Muscle of leg (tissue), 11 donors: ENCODE measurements around the gene GPM6B. TPM values are rescaled to one million over a fixed set of nuclear protein-coding genes. Genes with fewer than 3 reads are reported as not detected.
"Not testable (repeated sequence)": the region's sequence is repeated elsewhere in the genome, so short reads cannot be mapped to it uniquely, and the experiment has no call there.

Experiments used
- DNase-seq: peaks from one replicate; pipeline ENCODE4 v3.0.0; 2013
- H3K27ac ChIP-seq: one replicate; pipeline ENCODE4 v1.5.1; 2013; ENCODE audit warnings: mild to moderate bottlenecking, low read length, control low read depth
- H3K27me3 ChIP-seq: one replicate; pipeline ENCODE4 v1.6.1; 2013; ENCODE audit warnings: low read length; ENCODE audit not compliant: control insufficient read depth, insufficient read depth
- H3K36me3 ChIP-seq: one replicate; pipeline ENCODE4 v1.6.1; 2013; ENCODE audit warnings: low read length; ENCODE audit not compliant: control insufficient read depth, insufficient read depth
- H3K4me1 ChIP-seq: one replicate; pipeline ENCODE4 v1.6.1; 2013; ENCODE audit warnings: low read length; ENCODE audit not compliant: control insufficient read depth, insufficient read depth
- H3K4me3 ChIP-seq: one replicate; pipeline ENCODE4 v1.5.1; 2013; ENCODE audit warnings: low read length, control low read depth
- H3K9me3 ChIP-seq: replicated peaks from 2 replicates; pipeline ENCODE4 v1.6.1; 2013; ENCODE audit warnings: low read depth, low read length; ENCODE audit not compliant: control insufficient read depth
- WGBS: methylation state at CpG from one replicate; pipeline ENCODE4 v1.1.5; 2013; ENCODE audit warnings: missing lambda C conversion rate; ENCODE audit not compliant: insufficient coverage; 5-methylcytosine and 5-hydroxymethylcytosine counted together
- polyA plus RNA-seq, 8 donors: library from polyadenylated mRNA; unstranded; fragments of 120-200 nt; gene quantifications; one replicate each; pipeline versions ENCODE4 v1.2.1 to v1.2.3, GENCODE V29; 2013; ENCODE audit warnings: inconsistent platforms in 1 of 8, low replicate concordance in 1 of 8; ENCODE audit not compliant: insufficient read length in 8 of 8, insufficient read depth in 1 of 8
- total RNA-seq: library from RNA; stranded (reverse); fragments of 120-200 nt; gene quantifications from one replicate; pipeline ENCODE4 v1.2.4, GENCODE V29; 2013

Gene GPM6B
- total and polyA plus RNA-seq, 9 donors, result 15.5 to 40.7 (median 18.1) TPM

DNA sequence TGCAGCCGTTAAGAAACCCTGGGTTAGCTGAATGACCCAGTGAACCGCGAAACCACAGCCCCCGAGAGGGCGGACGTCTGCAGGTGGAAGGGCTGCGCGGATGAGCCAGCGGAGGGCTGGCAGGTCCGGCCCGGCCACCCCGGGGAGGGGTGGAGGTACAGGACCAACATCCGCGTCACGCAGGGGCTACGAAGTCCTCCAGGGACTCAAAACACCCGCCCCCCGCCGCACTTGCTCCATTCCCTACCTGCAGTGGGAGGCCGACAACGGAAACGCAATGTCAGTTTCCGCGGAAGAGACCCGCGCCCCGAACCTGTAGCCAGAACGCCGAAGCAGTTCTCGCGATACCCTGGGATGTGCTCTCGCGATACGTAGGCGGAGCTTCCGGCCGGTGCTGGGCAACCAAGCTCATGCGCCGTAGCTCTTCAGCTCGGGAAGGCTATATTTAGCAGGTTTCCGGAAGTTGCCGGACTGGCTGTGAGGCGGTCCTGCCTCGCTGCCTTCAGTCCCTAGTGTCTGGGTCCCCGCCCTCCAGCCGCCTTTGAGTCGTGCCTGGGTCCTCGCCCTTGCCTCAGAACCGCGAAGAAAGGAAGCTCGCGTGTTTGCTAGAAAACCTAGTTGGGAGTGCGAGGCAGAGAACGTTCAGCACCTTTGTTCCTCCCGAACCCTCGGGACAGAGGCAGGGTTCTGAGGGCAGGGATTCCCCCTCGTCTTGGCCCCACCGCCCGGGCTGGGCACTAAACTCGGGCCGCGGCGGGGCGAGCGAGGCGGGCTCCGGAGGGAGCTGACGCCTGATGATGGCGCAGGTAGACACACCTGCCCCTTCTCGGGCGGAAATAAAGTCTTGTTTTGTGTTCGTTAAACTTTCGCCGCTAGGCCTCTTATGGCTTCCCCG lies 82.4 kb downstream of the GPM6B start, which contains the start of the genes OFD1 and TRAPPC2:
Gene OFD1, plus strand, starts transcription at position 471 of the 895 bp plus-strand sequence. Its CDS starts 324 bp downstream, at position 795.
Gene TRAPPC2, minus strand, starts transcription at position 343 of the 895 bp plus-strand sequence. CDS start 14,657 bp downstream, outside the sequence.
- Histone ChIP-seq H3K27ac (peak within 1 kb of the TSS; percentile 95), H3K4me1 (no peaks in the 10 kb centered on the region), H3K27me3 (peaks cover 15% of the 10 kb centered on the region), H3K9me3 (no peaks in the 10 kb centered on the region), H3K4me3 (peak within 1 kb of the TSS; percentile 80), H3K36me3 (peaks cover 3% of the 10 kb centered on the region)
- under 1% methylated on average over 71 of the region's 75 CpGs for WGBS
- DNase-seq, result peak; percentile 98

DNA sequence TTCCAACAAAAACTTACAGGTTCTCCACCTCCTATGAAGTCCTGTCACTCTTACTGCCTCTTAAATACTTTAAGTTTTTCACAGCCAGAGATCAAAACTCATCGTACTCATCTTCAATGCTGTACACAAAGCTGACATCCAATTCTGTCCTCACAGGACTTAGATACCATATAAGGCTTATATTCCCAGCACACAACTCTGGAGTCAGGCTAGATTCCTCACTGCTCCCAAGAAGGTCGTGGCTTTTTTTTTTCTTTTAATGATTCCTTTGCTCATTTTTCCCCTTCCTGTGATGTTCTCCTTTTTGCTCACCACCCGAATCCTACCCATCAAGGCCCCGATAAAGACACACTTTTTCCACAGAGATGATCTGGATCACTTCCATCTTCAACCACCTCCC lies 83.4 kb downstream of the GPM6B start:
- Histone ChIP-seq H3K36me3 (peaks cover 3% of the 10 kb centered on the region), H3K4me1 (no peaks in the 10 kb centered on the region), H3K27me3 (peaks cover 15% of the 10 kb centered on the region), H3K4me3 (peak overlapping the region; percentile 80), H3K27ac (peak overlapping the region; percentile 88), H3K9me3 (no peaks in the 10 kb centered on the region)
- WGBS, result 43% methylated on average over 4 of the region's 4 CpGs
- peak; percentile 25 for DNase-seq

DNA sequence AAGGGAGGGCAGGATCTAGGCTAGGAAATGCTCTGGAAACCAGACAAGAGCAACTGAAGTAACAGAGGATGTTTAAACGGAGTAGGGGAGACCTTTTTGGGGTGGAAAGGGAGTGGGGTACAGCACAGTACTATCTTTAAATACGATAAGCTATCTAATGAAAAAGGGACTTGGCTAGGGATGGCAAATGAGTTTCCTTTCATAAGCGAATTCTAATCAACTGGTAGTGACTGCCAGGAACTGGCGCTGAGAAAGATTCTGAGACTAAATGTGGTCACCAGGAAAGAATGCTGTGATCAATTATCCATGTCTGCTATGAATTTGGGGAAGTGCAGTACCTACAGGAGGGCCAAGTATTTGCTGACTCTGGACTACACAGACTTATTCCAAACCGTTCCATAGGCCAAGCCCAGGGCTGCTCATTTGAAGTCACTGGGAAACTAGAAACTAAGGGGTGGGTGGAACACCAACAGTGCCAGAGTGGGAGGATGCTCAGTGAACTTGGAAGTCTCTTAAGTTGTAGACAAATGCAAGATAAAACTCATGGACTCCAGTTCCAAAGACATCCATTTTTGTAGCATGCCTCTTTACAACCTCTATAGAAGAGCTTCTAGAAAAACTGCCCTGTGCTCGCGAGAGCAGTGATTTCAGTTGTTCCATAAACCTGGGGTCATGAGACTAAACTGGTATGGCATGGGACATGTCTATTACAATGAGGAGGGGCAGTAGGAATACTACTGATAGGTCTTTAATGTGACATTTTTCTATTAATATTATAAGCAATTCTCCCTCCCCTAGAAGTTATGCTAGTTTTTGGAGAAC lies 84.4 kb downstream of the GPM6B start:
- Histone ChIP-seq H3K4me3 (no peak overlapping the region), H3K9me3 (no peaks in the 10 kb centered on the region), H3K4me1 (no peaks in the 10 kb centered on the region), H3K27me3 (peaks cover 15% of the 10 kb centered on the region), H3K36me3 (peaks cover 2% of the 10 kb centered on the region), H3K27ac (no peak overlapping the region)
- DNase-seq, result peak; percentile 80
- WGBS, result 86% methylated on average over 4 of the region's 7 CpGs

DNA sequence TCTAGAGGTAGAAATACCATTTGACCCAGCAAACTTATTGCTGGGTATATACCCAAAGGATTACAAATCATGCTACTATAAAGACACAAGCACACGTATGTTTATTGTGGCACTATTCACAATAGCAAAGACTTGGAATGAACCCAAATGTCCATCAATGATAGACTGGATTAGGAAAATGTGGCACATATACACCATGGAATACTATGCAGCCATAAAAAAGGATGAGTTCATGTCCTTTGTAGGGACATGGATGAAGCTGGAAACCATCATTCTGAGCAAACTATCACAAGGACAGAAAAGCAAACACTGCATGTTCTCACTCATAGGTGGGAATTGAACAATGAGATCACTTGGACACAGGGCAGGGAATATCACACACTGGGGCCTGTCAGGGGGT lies 86.4 kb downstream of the GPM6B start:
- H3K9me3 ChIP-seq, DNase-seq, H3K4me1 ChIP-seq, H3K27ac ChIP-seq, H3K4me3 ChIP-seq, H3K36me3 ChIP-seq: not testable (repeated sequence)
- no CpG with 5 or more reads among the region's 1 CpG for WGBS
- H3K27me3 ChIP-seq, result peaks cover 15% of the 10 kb centered on the region

DNA sequence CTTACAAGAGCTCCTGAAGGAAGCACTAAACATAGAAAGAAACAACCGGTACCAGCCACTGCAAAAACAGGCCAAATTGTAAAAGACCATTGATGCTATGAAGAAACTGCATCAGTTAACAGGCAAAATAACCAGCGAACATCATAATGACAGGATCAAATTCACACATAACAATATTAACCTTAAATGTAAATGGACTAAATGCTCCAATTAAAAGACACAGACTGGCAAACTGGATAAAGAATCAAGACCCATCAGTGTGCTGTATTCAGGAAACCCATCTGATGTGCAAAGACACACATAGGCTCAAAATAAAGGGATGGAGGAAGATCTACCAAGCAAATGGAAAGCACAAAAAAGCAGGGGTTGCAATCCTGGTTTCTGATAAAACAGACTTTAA lies 90.3 kb downstream of the GPM6B start:
- WGBS, result no CpG with 5 or more reads among the region's 2 CpGs
- not testable (repeated sequence) for H3K27me3 ChIP-seq, DNase-seq, H3K4me3 ChIP-seq, H3K27ac ChIP-seq, H3K4me1 ChIP-seq, H3K36me3 ChIP-seq, H3K9me3 ChIP-seq

DNA sequence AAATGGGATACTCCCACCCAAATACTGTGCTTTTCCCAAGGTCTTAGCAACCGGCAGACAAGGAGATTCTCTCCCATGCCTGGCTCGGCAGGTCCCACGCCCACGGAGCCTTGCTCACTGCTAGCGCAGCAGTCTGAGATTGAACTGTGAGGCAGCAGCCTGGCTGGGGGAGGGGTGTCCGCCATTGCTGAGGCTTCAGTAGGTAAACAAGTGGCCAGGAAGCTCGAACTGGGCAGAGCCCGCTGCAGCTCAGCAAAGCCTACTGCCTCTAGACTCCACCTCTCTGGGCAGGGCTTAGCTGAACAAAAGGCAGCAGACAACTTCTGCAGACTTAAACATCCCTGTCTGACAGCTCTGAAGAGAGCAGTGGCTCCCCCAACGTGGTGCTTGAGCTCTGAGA lies 92.0 kb downstream of the GPM6B start:
- 87% methylated on average over 9 of the region's 9 CpGs for WGBS
- H3K27ac ChIP-seq, H3K9me3 ChIP-seq, DNase-seq, H3K4me1 ChIP-seq, H3K36me3 ChIP-seq, H3K27me3 ChIP-seq, H3K4me3 ChIP-seq: not testable (repeated sequence)

DNA sequence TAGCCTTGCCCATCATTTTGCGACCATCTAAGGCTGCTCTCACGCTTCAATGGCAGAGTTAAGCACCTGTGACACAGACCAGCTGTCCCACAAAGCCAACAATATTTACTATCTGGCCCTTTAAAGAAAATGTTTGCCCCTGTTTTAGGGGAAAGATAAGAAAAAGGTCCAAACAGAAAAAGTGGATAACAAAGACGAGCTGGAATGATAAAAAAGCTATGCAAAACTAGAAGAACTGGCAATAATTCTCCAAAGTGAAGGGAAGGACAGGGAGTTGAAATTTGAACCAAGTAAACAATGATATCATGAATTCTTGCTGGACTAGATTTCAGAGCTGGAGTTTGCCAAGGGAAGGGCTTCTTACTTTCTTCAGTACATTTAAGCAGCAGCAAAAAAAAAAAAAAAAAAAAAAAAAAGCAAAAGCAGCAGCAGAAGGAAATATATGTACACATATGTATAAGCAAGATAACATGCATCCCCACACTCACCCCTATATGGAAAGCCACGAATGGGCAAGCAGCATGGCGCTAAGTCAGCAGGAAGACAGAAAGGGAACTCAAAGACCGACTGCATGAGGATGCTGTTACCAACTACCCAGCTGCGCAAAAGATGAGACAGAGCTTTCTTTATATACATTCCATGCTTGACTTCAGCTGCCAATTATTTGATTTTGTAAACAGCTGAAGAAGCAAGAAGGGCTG lies 94.9 kb downstream of the GPM6B start:
- DNase-seq, result peak; percentile 88
- Histone ChIP-seq H3K4me3 (no peak overlapping the region), H3K4me1 (peaks cover 7% of the 10 kb centered on the region), H3K27ac (peak overlapping the region; percentile 73), H3K27me3 (peaks cover 6% of the 10 kb centered on the region), H3K9me3 (no peaks in the 10 kb centered on the region), H3K36me3 (peaks cover 11% of the 10 kb centered on the region)
- 23% methylated on average over 2 of the region's 7 CpGs for WGBS

DNA sequence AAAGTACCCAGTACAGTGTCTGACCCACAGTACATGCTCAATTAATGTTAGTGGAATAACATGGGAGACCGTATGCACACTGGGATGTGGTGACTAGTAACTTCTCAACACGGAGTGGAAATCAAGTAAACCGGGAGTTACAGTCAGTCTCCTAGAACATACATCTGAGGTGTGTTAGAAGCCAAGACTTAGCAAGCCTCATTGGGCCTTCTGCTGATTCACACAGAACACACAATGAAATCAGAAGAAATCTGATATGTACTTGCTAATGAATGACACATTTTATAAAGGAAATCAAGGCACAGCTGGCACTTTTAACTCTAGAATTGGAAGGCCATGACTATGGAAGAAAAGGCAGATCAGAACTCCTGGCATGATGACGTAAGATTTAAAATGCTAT lies 95.5 kb downstream of the GPM6B start:
- Histone ChIP-seq H3K36me3 (peaks cover 11% of the 10 kb centered on the region), H3K4me1 (peaks cover 7% of the 10 kb centered on the region), H3K4me3 (no peak overlapping the region), H3K27ac (peak overlapping the region; percentile 73), H3K9me3 (no peaks in the 10 kb centered on the region), H3K27me3 (peaks cover 6% of the 10 kb centered on the region)
- no CpG with 5 or more reads among the region's 4 CpGs for WGBS
- DNase-seq, result no peak
